Spleen (tissue), 7 donors: ENCODE results near the gene TMX4.

Source experiments
- CTCF ChIP-seq, 11 experiments: fragments of 200-600 bp in 7 of 11; fragments of 450-650 bp in 4 of 11; sonication (generic) in 4 of 11; IDR thresholded peaks in 8 of 11; conservative IDR thresholded peaks in 3 of 11; 1 replicate in 7 of 11; 2 replicates in 4 of 11; pipeline versions ENCODE4 v1.4.0 to v1.8.0; 2016 to 2021; ENCODE audit warnings: antibody characterized with exemption in 11 of 11, inconsistent platforms in 4 of 11, mild to moderate bottlenecking in 1 of 11
- POLR2A ChIP-seq, 3 donors: fragments of 450-650 bp; IDR thresholded peaks; one replicate each; pipeline ENCODE4 v1.5.1; 2017; ENCODE audit warnings: antibody characterized with exemption in 3 of 3, mild to moderate bottlenecking in 1 of 3
- POLR2AphosphoS5 ChIP-seq, 3 donors: sonication (generic); formaldehyde crosslinking; IDR thresholded peaks; one replicate each; pipeline ENCODE4 v1.5.1; 2017; ENCODE audit warnings: antibody characterized with exemption in 3 of 3
- donor health status: DM: no; HTN: no; CAD: no; lungs with moderate emphysema.
- donor health status: DM: no; HTN: no; CAD: no.
- donor health status: DM: no; HTN: no; CAD: no.

GRCh38 chr20:7974785-7975435, 44.7 kb downstream of the TMX4 start:
- no peak for TF ChIP-seq CTCF (IDR thresholded peaks at IDR 0.05 in 8 of 11, conservative IDR thresholded peaks at IDR 0.05 in 3 of 11)
- no peak for TF ChIP-seq POLR2AphosphoS5 (IDR thresholded peaks at IDR 0.05)
- no peak for TF ChIP-seq POLR2A (IDR thresholded peaks at IDR 0.05)
